ENCODE data around the gene FSTL4. TPM values are rescaled to one million over a fixed set of nuclear protein-coding genes. Genes with fewer than 3 reads are reported as not detected.

FSTL4 gene
- total RNA-seq, 1 donor from 2014 or later: 0.07 TPM

GRCh38 chr5:133304707-133305216, 307.6 kb downstream of the FSTL4 start:
- Mint-ChIP-seq H3K27me3 (ENCODE audit: low read depth) (peaks cover 38% of the 10 kb centered on the region), H3K4me1 (ENCODE audit: low read depth) (no peaks in the 10 kb centered on the region), H3K4me3 (ENCODE audit: unreplicated experiment) (no peak overlapping the region), H3K36me3 (ENCODE audit: low read depth) (no peaks in the 10 kb centered on the region), H3K9me3 (ENCODE audit: low read depth) (no peaks in the 10 kb centered on the region), H3K27ac (ENCODE audit: unreplicated experiment) (no peak overlapping the region)
- DNase-seq (ENCODE audit: low spot score): no peak
- TF ChIP-seq CTCF (IDR thresholded peaks at IDR 0.05): no peak

- Mint-ChIP-seq H3K27ac (ENCODE audit: unreplicated experiment) (no peak overlapping the region), H3K4me1 (ENCODE audit: low read depth) (no peaks in the 10 kb centered on the region), H3K4me3 (ENCODE audit: unreplicated experiment) (no peak overlapping the region), H3K27me3 (ENCODE audit: low read depth) (peaks cover 33% of the 10 kb centered on the region), H3K9me3 (ENCODE audit: low read depth) (no peaks in the 10 kb centered on the region), H3K36me3 (ENCODE audit: low read depth) (no peaks in the 10 kb centered on the region)
- no peak for DNase-seq (ENCODE audit: low spot score)
- no peak for TF ChIP-seq CTCF (IDR thresholded peaks at IDR 0.05)
Observed at GRCh38 chr5:133304178-133304577, 308.2 kb downstream of the FSTL4 start.

GRCh38 chr5:133303298-133303697, 309.0 kb downstream of the FSTL4 start:
- Mint-ChIP-seq H3K9me3 (ENCODE audit: low read depth) (no peaks in the 10 kb centered on the region), H3K4me1 (ENCODE audit: low read depth) (no peaks in the 10 kb centered on the region), H3K27ac (ENCODE audit: unreplicated experiment) (no peak overlapping the region), H3K4me3 (ENCODE audit: unreplicated experiment) (no peak overlapping the region), H3K36me3 (ENCODE audit: low read depth) (no peaks in the 10 kb centered on the region), H3K27me3 (ENCODE audit: low read depth) (peaks cover 26% of the 10 kb centered on the region)
- DNase-seq (ENCODE audit: low spot score): no peak
- TF ChIP-seq CTCF (IDR thresholded peaks at IDR 0.05): no peak

- Mint-ChIP-seq H3K27ac (ENCODE audit: unreplicated experiment) (no peak overlapping the region), H3K4me3 (ENCODE audit: unreplicated experiment) (no peak overlapping the region), H3K4me1 (ENCODE audit: low read depth) (no peaks in the 10 kb centered on the region), H3K27me3 (ENCODE audit: low read depth) (peaks cover 18% of the 10 kb centered on the region), H3K9me3 (ENCODE audit: low read depth) (no peaks in the 10 kb centered on the region), H3K36me3 (ENCODE audit: low read depth) (no peaks in the 10 kb centered on the region)
- TF ChIP-seq CTCF (IDR thresholded peaks at IDR 0.05): no peak
- no peak for DNase-seq (ENCODE audit: low spot score)
Observed at GRCh38 chr5:133299728-133300127, 312.6 kb downstream of the FSTL4 start.

GRCh38 chr5:133299021-133299420, 313.3 kb downstream of the FSTL4 start:
- Mint-ChIP-seq H3K27ac (ENCODE audit: unreplicated experiment) (no peak overlapping the region), H3K27me3 (ENCODE audit: low read depth) (peaks cover 18% of the 10 kb centered on the region), H3K4me3 (ENCODE audit: unreplicated experiment) (no peak overlapping the region), H3K36me3 (ENCODE audit: low read depth) (no peaks in the 10 kb centered on the region), H3K4me1 (ENCODE audit: low read depth) (no peaks in the 10 kb centered on the region), H3K9me3 (ENCODE audit: low read depth) (no peaks in the 10 kb centered on the region)
- DNase-seq (ENCODE audit: low spot score): no peak
- TF ChIP-seq CTCF (IDR thresholded peaks at IDR 0.05): no peak
